Nephron progenitor cell (in vitro differentiated cells): ENCODE results near the gene GHRHR.

ENCODE experiments used
- DNase-seq: peaks from one replicate; pipeline ENCODE4 v3.0.0; 2021
- H3K27ac Mint-ChIP-seq: 2 replicates; pipeline ENCODE4 v1.8.0; 2021; ENCODE audit warnings: mild to moderate bottlenecking, moderate library complexity, mixed read lengths
- H3K27me3 Mint-ChIP-seq: 2 replicates; pipeline ENCODE4 v1.8.0; 2021; ENCODE audit warnings: mild to moderate bottlenecking, low read depth, mixed read lengths; ENCODE audit not compliant: poor library complexity
- H3K36me3 Mint-ChIP-seq: 2 replicates; pipeline ENCODE4 v1.8.0; 2021; ENCODE audit warnings: low read depth, mixed read lengths
- H3K4me1 Mint-ChIP-seq: 2 replicates; pipeline ENCODE4 v1.8.0; 2021; ENCODE audit warnings: mixed read lengths
- H3K4me3 Mint-ChIP-seq: 2 replicates; pipeline ENCODE4 v1.8.0; 2021; ENCODE audit warnings: mild to moderate bottlenecking, moderate library complexity, mixed read lengths
- H3K9me3 Mint-ChIP-seq: 2 replicates; pipeline ENCODE4 v1.8.0; 2021; ENCODE audit warnings: mild to moderate bottlenecking, moderate library complexity, mixed read lengths
- CTCF ChIP-seq: fragments of 200-600 bp; sonication (generic); IDR thresholded peaks from 2 replicates; pipeline ENCODE4 v1.5.0; 2021; ENCODE audit warnings: antibody characterized with exemption

GHRHR gene

DNA sequence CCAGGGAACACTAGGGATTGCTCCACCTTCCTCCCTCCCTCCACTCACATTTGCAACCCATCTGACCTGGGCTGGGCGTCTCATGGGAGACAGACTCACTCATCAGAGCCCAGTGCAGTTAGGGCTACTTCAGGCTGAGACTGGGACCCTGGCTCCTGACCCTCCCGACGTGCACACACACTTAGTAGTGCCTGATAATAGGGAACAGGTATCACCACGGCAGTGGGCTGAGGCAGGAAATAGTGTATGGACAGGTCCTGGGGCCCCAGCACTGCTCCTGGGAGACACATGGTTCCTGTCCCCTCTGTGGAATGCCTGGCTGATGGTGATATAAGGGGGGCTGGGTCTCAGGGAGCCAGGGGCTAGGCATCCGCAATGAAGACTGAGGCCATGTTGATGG, 37.8 kb upstream of the GHRHR start:
- no peak overlapping the region for H3K4me3 Mint-ChIP-seq
- H3K27ac Mint-ChIP-seq = no peak overlapping the region
- no peak for DNase-seq
- no peak for TF ChIP-seq CTCF
- H3K27me3 Mint-ChIP-seq = no peaks in the 10 kb centered on the region
- H3K9me3 Mint-ChIP-seq = peaks cover 9% of the 10 kb centered on the region
- H3K36me3 Mint-ChIP-seq = no peaks in the 10 kb centered on the region
- H3K4me1 Mint-ChIP-seq = peaks cover 8% of the 10 kb centered on the region

GRCh38 chr7:30926313-30926712, 37.4 kb upstream of the GHRHR start:
- Mint-ChIP-seq H3K4me3 (no peak overlapping the region), H3K27me3 (no peaks in the 10 kb centered on the region), H3K36me3 (no peaks in the 10 kb centered on the region), H3K27ac (no peak overlapping the region), H3K9me3 (peaks cover 9% of the 10 kb centered on the region), H3K4me1 (peaks cover 8% of the 10 kb centered on the region)
- TF ChIP-seq CTCF = no peak
- DNase-seq = no peak

- H3K4me1 Mint-ChIP-seq = peaks cover 8% of the 10 kb centered on the region
- no peak overlapping the region for H3K27ac Mint-ChIP-seq
- no peaks in the 10 kb centered on the region for H3K36me3 Mint-ChIP-seq
- no peak overlapping the region for H3K4me3 Mint-ChIP-seq
- no peak for TF ChIP-seq CTCF
- peaks cover 3% of the 10 kb centered on the region for H3K27me3 Mint-ChIP-seq
- peaks cover 9% of the 10 kb centered on the region for H3K9me3 Mint-ChIP-seq
- DNase-seq = no peak
These were observed 36.7 kb upstream of the GHRHR start for GRCh38 chr7:30927040-30927439.

DNA sequence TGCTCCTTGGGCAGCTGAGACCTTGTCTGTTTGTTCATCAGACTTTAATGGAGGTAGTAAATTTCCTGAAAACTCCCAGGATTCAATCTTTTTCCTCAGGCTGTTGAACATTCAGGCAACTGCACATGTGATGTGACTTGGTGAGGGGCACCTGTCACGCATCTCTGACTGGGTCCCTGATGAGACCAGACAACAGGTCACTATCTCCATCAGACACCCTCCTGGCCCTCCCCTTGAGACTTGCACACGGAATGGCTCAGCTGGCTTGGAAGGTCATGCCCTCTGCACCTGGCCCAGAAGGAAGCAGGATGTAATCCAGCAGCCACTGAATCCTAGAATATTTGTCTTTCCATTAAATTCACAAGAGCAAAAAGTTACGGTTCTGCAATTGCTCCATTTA, 36.2 kb upstream of the GHRHR start:
- Mint-ChIP-seq H3K36me3 (no peaks in the 10 kb centered on the region), H3K4me1 (peaks cover 13% of the 10 kb centered on the region), H3K4me3 (no peak overlapping the region), H3K27me3 (peaks cover 3% of the 10 kb centered on the region), H3K27ac (no peak overlapping the region), H3K9me3 (peaks cover 9% of the 10 kb centered on the region)
- DNase-seq = no peak
- TF ChIP-seq CTCF = no peak

DNA sequence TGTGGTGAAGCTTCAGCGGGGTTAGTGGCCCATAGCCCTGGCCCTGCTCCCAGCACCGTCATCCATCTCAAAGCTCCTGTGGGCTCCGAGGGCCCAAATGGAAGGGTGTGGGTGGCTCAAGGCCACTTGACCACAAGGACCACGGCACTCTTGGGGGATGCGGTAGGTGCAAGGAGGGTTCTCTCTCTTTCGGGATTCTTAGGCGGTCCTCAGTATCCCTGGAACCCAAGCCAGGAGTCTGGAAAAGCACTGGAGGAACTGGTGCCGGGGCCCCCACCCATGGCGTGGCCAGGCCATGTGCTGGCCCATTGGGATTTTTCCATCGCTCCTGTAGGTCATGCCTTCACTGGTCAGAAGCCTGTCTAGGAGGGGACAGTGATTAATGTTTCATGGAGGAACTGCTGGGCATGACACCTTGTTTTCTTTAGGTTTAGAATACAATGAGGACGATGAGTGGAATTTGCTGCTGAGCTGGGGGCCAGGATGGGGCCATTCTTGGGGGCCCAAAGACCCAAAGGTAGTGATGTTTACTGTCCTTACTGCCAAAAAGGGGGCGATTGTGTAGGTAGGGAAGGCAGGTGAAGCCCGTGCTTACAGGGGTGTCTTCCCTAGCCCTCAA, 35.4 kb upstream of the GHRHR start:
- Mint-ChIP-seq H3K27ac (no peak overlapping the region), H3K4me3 (no peak overlapping the region), H3K9me3 (peaks cover 9% of the 10 kb centered on the region), H3K27me3 (peaks cover 3% of the 10 kb centered on the region), H3K4me1 (peaks cover 13% of the 10 kb centered on the region), H3K36me3 (no peaks in the 10 kb centered on the region)
- no peak for DNase-seq
- no peak for TF ChIP-seq CTCF

DNA sequence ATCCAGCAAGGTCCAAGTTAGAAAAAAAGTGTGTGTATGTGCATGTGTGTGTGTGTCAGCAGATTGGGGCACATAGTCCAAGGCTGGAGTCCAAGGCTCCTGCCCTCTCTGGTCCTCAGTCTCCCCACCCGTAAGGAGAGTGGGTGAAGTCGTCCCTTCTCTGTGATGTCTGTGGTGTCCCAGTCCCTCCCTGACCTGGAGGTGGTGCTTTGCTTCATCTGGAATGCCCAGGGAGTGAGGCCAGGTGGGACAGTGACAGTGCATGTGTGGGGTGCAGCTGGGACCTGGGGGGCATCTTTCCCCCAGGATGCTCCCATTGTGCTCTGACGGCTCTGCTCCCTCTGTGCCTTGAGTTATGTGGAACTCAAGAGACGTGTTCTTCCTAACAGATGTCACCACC, 34.1 kb upstream of the GHRHR start:
- no peak overlapping the region for H3K4me3 Mint-ChIP-seq
- peaks cover 17% of the 10 kb centered on the region for H3K4me1 Mint-ChIP-seq
- H3K27me3 Mint-ChIP-seq = peaks cover 8% of the 10 kb centered on the region
- no peaks in the 10 kb centered on the region for H3K36me3 Mint-ChIP-seq
- TF ChIP-seq CTCF = no peak
- no peak for DNase-seq
- H3K9me3 Mint-ChIP-seq = peaks cover 9% of the 10 kb centered on the region
- H3K27ac Mint-ChIP-seq = no peak overlapping the region
